GM20431 (cell line): ENCODE data around the gene CTNNA3.
"Not testable (repeated sequence)": the region's sequence is repeated elsewhere in the genome, so short reads cannot be mapped to it uniquely, and the experiment has no call there.

Experiments
- in situ Hi-C: fragments of 300-500 bp; cut with MseI, MboI; formaldehyde crosslinking; loops from one replicate; pipeline ENCODE4 v1.15.0; 2020; ENCODE audit warnings: low sequenced_read_pairs; ENCODE audit not compliant: unreplicated experiment

The CTNNA3 gene

DNA sequence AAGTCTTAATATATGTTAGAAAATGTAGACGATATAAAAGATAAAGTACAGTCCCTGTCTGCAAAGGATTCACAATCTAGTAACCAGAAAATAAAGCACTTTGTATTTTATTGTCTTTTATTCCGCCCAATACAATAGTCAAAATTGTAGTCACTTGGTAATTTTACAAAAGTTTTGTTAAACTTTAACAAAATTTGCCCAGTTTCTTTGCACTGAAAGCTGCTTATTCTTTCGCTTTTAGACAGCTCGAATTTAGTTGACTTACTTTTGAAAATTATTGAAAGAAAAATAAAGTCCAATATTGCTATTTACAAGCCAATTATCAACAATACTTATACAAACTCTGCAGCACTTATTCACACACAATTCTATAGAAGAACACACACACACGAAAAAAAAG, 1305.1 kb downstream of the CTNNA3 start:
- in situ Hi-C loops, result no loop called here

GRCh38 chr10:66381045-66381444, 1315.0 kb downstream of the CTNNA3 start:
- in situ Hi-C loops, result no loop called here

- in situ Hi-C loops, result no loop called here
These were observed 1317.7 kb downstream of the CTNNA3 start for GRCh38 chr10:66378117-66378876.

DNA sequence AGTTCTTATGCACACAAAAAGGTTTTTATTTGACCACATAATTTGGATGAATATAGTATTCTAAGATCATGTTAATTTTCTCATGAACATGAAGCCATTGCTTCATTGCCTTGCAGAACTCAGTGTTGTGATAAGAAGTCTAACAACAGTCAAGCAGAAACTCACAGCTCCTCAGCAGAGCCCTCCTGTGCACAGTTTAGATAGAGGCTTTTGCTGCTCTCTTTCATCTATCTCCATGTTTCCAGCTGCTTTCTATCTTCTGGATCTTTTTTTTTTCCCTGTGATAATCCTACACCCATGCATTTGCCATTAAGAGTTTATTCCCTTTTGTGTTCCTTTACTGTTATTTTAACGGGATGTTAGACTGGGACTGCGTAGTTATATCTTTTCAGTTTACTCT, 1327.8 kb downstream of the CTNNA3 start:
- in situ Hi-C loops, result no loop called here

DNA sequence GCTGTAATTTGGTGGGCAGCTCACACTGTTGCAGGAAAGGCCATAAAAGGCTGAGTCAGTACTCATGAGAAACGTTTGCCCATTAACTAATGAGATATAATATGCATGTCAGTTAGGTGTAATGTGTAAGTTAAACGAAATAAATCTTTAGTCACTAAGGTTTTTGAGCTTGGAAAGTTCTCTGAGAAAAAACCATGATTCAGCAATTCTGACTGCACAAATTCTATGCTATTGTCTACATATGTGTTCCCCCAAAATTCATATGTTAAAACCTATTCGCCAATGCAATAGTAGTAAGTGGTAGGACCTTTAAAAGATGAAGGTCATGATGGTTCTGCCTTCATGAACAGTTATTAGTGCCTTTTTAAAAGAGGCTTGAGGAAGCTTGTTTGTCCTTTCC, 1329.8 kb downstream of the CTNNA3 start:
- in situ Hi-C loops, result no loop called here

DNA sequence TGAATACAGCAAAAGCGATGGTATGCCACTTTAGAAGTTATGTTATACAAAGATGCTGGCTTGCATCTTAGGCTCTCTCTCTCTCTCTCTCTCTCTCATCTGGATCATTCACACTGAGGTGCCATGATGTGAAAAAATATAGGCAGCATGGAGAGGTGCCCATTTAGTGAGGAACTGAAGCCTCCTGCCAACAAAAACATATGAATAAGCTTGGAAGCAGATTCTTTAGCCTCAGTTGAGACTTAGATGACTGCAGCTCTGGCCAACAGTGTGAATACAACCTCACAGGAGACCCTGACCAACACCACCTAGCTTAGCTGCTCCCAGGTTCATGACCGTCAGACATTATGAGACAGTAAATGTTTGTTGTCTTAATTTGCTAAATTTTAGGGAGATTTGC, 1330.3 kb downstream of the CTNNA3 start:
- in situ Hi-C loops, result no loop called here

- in situ Hi-C loops, result no loop called here
These were observed 1333.5 kb downstream of the CTNNA3 start for GRCh38 chr10:66362522-66362921.

- in situ Hi-C loops, result not testable (repeated sequence)
These were observed 1342.2 kb downstream of the CTNNA3 start for GRCh38 chr10:66353822-66354221.

DNA sequence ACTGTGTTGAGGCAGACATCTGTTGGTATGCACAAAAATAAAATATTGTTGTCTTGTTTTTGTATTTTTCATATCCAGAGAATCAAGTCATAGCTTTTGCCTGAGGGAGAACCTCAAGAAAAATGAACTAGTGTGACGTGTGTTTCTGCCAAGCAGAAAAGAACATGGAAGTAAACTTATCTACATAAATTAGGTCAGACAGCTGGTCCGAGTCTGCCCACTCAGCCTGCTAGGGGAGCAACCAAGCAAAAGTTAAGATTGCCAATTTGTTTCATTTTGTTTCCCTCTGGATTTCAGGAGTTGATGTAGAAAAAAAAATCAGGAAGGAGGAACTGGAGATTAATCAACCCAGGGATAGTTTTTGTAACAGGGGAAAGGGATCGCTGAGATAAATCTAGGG, 1342.6 kb downstream of the CTNNA3 start:
- in situ Hi-C loops, result no loop called here

DNA sequence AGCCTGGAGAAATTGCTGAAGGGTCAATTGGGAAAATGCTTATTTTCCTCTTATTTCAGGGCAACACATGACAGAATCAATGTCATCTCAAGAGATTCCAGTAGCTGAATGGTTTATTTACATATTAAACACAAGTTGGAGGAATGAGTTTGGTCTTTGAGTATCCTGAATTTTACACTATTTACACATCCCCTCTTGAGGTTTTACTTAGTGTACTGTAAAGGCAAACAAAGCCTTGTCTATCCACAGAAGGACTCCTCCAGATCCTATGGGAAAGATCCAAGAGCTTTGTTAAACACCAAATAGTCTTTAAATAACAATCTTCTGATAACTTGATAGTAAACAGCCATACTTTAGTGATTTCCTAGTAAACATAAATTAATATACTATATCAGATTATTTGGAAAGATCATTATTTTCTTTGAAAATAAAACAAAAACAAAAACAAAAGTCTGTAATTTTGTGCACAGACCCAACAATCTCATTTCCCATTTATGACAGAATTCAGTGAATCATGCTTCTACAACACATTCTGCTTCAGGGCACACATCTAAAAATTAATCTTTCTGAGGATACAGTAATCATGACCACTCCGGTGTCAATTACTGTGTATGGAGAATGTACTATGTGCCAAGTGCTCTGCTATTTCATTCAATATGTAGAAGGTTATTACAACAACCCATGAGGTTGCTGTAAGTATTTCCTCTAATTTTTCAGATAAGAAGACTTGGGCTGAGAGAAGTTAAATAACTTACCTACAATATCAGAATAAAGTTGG, 1345.2 kb downstream of the CTNNA3 start:
- in situ Hi-C loops, result no loop called here

- in situ Hi-C loops, result no loop called here
These were observed 1346.3 kb downstream of the CTNNA3 start for GRCh38 chr10:66349726-66350125.

DNA sequence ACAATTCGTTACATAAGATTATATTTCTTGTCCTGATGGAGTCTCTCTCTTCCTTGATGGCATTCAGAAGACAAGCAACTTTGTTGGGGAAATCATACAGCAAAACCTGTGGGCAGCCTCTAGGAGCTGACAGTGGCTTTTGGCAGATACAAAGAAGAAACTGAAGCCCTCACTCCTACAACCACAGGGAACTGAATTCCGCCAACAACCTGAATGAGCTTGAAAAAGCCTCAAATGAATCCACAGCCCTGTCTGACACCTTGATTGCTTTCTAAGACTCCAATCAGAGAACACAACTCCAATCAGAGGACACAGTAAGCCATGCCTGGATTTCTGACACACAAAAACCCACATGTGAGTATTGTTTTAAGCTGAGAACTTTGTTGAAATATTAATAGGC, 1346.9 kb downstream of the CTNNA3 start:
- in situ Hi-C loops, result no loop called here

DNA sequence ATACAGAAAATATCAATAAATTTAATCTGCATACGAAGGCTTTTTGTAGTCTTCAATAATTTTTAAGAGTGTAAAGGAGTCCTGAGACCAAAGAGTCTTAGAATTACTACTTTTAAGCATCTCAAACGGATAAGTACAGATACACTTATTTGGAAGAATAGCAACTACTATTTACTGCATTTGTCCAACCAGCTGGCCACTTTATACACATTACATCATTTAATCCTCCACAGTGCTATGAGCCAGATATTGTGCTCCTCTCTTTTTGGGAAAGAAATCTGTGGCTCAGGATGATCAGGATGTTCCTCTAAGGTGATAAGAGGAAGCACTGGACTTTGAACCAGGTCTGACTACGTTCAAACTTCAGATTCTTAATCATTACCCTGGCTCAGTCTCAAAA, 1358.8 kb downstream of the CTNNA3 start:
- in situ Hi-C loops, result no loop called here

- in situ Hi-C loops, result no loop called here
These were observed 1359.2 kb downstream of the CTNNA3 start for GRCh38 chr10:66336791-66337190.

DNA sequence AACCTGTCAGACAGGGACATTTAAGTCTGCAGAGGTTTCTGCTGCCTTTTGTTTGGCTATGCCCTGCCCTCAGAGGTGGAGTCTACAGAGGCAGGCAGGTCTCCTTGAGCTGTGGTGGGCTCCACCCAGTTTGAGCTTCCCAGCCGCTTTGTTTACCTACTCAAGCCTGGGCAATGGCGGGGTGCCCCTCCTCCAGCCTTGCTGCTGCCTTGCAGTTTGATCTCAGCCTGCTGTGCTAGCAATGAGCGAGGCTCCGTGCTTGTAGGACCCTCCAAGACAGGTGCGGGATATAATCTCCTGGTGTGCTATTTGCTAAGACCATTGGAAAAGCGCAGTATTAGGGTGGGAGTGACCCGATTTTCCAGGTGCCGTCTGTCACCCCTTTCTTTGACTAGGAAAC, 1360.2 kb downstream of the CTNNA3 start:
- in situ Hi-C loops, result not testable (repeated sequence)

DNA sequence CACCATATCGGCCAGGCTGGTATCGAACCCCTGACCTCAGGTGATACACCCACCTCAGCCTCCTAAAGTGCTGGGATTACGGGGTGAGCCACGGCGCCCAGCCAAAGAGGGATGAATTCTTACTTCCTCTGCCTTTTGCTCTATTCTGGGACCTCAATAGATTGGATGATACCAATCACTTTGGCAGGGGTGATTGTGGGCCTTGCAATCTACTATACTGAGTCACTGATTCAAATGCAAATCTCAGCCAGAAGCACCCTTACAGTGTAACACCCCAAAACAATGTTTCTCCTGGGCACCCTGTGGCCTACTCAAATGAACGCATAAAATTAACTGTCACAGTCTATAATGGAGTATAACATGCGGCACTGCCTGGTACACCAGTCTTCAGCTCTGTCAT, 1366.8 kb downstream of the CTNNA3 start:
- in situ Hi-C loops, result no loop called here

- in situ Hi-C loops, result no loop called here
These were observed 1369.1 kb downstream of the CTNNA3 start for GRCh38 chr10:66326876-66327275.

DNA sequence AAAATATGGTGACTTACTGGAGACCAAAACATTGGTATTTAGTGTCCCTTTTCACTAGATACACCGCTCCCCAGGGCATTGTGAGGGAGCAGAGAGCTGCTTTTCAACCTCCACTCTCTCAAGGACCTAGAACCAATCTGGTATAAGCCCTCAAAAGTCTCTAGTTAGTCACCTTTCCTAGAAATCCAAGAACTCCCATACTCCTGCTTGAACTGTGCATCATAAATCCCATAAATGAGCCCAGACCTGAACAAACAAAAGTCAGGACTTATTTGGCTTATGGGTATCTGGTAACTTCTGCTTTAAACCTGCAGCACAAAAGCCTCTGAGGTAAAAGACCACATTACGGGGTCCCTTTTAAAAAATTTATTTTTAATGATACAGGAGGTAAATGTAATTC, 1373.2 kb downstream of the CTNNA3 start:
- in situ Hi-C loops, result no loop called here

DNA sequence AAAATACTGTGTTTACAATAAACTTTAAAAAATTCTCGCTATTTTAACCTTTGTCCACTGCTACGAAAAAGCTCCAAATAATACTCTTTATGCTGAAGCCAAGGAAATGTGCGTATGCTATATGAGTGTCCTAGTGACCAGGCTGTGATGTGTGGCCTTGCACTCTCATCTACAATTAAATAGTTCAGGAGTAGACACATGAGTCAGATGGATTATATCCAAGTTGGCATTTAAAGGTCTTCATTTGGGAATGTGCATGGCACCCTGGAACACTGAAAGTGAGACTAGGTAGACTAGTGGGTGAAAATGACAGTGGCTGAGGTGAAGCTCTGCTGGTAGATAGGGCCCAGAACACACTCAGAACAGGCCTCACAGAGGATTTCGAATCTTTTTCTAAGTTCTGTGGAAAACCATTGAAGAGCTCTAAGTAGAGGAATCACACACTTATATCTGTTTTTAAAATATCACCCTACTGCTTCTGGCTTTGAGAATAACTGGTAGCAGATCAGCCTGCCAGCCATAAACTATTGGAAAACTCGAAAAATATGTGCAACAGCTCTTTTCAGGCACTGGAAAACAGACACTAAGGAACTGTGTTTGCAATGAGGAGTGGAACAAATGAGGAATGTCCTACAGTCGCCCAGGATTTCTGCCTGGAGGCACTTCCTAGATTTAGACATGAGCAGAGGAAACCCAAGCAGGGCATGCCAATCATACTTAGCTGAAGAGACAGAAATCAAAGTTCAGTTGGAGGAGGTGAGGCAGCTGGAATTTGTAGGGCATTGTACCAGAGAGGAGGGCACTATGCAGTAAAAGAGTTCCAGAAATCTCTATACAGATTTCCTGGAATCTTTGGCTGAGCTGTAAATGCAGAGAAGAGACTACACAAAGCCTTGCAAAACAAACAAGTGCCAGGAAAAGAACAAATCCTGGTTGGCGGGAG, 1374.0 kb downstream of the CTNNA3 start:
- in situ Hi-C loops, result no loop called here

DNA sequence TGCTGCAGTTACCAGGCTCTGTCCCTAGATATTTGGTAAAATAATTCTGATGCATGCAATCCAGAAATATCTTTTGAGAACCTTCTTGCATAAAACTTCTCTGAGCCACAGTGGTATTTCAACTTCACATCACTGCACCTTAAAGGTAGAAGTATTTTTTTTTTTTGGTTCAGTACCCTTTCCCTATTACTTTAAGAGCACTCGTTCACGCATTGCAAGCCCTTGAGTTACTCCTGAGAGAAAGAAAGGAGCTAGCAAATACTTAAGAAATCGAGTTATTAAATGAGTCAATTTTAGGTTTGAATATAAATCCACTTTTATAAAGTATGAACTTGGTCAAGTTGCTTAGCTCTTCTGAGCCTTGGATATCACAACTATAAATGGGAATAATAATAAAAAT, 1377.2 kb downstream of the CTNNA3 start:
- in situ Hi-C loops, result no loop called here

DNA sequence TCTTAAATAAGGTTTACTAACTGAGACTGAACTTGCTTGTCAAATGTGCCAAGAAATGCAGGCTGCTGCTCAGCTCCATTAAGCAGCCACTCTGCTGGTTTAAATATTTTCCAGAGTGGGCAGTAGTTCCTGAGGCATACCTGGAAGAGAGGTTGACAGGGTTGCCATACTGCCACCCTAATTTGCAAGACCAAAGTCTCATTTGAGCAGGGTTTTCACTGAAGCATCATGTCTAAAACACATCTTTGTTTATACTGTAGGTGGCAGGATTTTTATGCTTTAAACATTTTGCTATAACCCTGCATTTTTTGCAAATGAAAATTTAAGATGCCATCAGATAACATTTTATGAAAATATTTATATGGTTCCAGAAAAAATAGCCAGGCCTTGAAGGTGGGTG, 1388.2 kb downstream of the CTNNA3 start:
- in situ Hi-C loops, result no loop called here
